Esophagus squamous epithelium (tissue), 4 donors: ENCODE measurements around the gene RIN3.

ENCODE experiments used
- POLR2A ChIP-seq, 4 donors: fragments of 450-650 bp; IDR thresholded peaks; one replicate each; pipeline ENCODE4 v1.6.1; 2017; ENCODE audit warnings: antibody characterized with exemption in 4 of 4, mild to moderate bottlenecking in 4 of 4, moderate library complexity in 3 of 4
- TF ChIP-seq, protein P1 (sequence below), 6 experiments: fragments of 450-650 bp in 4 of 6; fragments of 200-600 bp in 2 of 6; sonication (generic) in 2 of 6; IDR thresholded peaks; one replicate each; pipeline ENCODE4 v1.5.1; 2016 to 2019; ENCODE audit warnings: antibody characterized with exemption in 6 of 6, mild to moderate bottlenecking in 4 of 6, moderate library complexity in 4 of 6

DNA sequence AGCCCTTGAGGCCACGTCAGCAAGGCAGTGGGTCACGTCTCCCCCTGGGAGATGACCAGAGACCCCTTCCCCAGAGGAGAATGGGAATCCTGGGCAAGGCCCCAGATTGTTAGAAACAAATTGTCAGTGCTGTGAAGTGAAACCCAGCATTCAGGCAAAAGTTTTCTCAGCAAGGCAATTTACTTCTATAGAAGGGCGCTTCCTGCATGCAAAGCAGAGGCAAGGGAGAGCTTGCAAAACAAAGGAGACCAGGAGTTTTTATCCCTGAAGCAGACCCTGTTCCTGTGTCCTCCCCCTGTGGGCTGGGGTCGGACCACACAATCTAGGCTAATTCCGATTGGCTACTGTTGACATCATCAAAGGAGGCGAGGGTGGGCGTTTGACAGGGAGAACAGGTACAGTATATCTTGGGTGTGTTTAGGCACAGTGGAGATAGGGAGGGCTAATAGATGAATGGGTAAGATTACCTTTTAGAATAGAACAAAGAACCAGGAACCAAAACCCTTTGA, 114.2 kb downstream of the RIN3 start:
- TF ChIP-seq POLR2A (IDR thresholded peaks at IDR 0.05): no peak
- TF ChIP-seq, protein P1, sequence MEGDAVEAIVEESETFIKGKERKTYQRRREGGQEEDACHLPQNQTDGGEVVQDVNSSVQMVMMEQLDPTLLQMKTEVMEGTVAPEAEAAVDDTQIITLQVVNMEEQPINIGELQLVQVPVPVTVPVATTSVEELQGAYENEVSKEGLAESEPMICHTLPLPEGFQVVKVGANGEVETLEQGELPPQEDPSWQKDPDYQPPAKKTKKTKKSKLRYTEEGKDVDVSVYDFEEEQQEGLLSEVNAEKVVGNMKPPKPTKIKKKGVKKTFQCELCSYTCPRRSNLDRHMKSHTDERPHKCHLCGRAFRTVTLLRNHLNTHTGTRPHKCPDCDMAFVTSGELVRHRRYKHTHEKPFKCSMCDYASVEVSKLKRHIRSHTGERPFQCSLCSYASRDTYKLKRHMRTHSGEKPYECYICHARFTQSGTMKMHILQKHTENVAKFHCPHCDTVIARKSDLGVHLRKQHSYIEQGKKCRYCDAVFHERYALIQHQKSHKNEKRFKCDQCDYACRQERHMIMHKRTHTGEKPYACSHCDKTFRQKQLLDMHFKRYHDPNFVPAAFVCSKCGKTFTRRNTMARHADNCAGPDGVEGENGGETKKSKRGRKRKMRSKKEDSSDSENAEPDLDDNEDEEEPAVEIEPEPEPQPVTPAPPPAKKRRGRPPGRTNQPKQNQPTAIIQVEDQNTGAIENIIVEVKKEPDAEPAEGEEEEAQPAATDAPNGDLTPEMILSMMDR (IDR thresholded peaks at IDR 0.05): no peak
